Thoracic aorta (tissue), 2 donors: ENCODE data around the gene SLC26A3. TPM values are rescaled to one million over a fixed set of nuclear protein-coding genes. Genes with fewer than 3 reads are reported as not detected.
A peak's percentile ranks its signal among the peaks of the same experiment; 100 is the strongest.

Source experiments
- ATAC-seq: fragments of 150-250 bp; one replicate; pipeline ENCODE4 v1.8.0; 2017; ENCODE audit warnings: low read depth; ENCODE audit not compliant: insufficient number of reproducible peaks, low FRiP score
- DNase-seq: peaks from one replicate; pipeline ENCODE4 v3.0.0-alpha.2; 2020; ENCODE audit warnings: low spot score
- H3K27ac ChIP-seq, 2 donors: fragments of 200-600 bp; sonication (generic); 1 replicate in 1 of 2; 2 replicates in 1 of 2; pipeline ENCODE4 v1.5.1; 2016; ENCODE audit warnings: mild to moderate bottlenecking in 2 of 2, moderate library complexity in 2 of 2
- H3K27me3 ChIP-seq: fragments of 200-600 bp; sonication (generic); replicated peaks from 2 replicates; pipeline ENCODE4 v1.6.0; 2016; ENCODE audit warnings: mild to moderate bottlenecking; ENCODE audit not compliant: insufficient read depth
- H3K36me3 ChIP-seq: fragments of 200-600 bp; sonication (generic); one replicate; pipeline ENCODE4 v1.5.1; 2016
- H3K4me1 ChIP-seq, 2 donors: fragments of 200-600 bp; sonication (generic); 1 replicate in 1 of 2; 2 replicates in 1 of 2; pipeline versions ENCODE4 v1.5.1 to v1.6.0; 2016; ENCODE audit warnings: low read depth in 2 of 2, mild to moderate bottlenecking in 1 of 2; ENCODE audit not compliant: control insufficient read depth in 1 of 2
- H3K4me3 ChIP-seq: fragments of 200-600 bp; sonication (generic); 2 replicates; pipeline ENCODE4 v1.5.1; 2016; ENCODE audit warnings: mild to moderate bottlenecking
- H3K9me3 ChIP-seq: fragments of 200-600 bp; sonication (generic); 2 replicates; pipeline ENCODE4 v1.5.1; 2016
- total RNA-seq, 2 donors: library from RNA; depleted of rRNA; stranded (reverse); fragments of >200 nt; gene quantifications; one replicate each; pipeline versions ENCODE4 v1.1.0 to v1.2.3, GENCODE V29; 2016
- TF ChIP-seq, protein P1 (sequence below): fragments of 200-600 bp; sonication (generic); IDR thresholded peaks from one replicate; pipeline ENCODE4 v1.5.1; 2019; ENCODE audit warnings: antibody characterized with exemption

SLC26A3 gene
- total RNA-seq, 2 donors from 2014 or later: not detected

DNA sequence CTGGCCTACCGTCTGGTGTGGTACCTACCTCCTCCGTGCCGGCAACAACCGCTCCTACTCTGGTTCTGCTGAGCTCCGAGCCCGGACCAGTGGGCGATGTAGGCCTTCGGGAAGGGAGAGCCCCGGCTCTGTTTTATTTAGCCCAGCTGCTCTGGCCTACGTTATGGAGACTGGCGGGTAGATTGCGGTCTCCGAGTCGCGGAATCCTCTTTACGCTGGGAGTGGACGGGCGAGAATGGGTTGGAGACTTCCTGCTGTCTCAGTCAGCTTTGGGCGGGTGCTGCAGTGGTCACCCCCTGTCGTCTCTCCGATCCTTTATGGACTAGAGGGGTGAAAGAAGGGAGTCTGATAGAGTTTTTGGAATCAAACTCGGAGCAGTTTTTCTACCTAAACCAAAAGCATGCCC lies 58.7 kb downstream of the SLC26A3 start:
- H3K27me3 ChIP-seq: no peaks in the 10 kb centered on the region
- no peak for DNase-seq
- ATAC-seq: peak; percentile 40
- TF ChIP-seq, protein P1, sequence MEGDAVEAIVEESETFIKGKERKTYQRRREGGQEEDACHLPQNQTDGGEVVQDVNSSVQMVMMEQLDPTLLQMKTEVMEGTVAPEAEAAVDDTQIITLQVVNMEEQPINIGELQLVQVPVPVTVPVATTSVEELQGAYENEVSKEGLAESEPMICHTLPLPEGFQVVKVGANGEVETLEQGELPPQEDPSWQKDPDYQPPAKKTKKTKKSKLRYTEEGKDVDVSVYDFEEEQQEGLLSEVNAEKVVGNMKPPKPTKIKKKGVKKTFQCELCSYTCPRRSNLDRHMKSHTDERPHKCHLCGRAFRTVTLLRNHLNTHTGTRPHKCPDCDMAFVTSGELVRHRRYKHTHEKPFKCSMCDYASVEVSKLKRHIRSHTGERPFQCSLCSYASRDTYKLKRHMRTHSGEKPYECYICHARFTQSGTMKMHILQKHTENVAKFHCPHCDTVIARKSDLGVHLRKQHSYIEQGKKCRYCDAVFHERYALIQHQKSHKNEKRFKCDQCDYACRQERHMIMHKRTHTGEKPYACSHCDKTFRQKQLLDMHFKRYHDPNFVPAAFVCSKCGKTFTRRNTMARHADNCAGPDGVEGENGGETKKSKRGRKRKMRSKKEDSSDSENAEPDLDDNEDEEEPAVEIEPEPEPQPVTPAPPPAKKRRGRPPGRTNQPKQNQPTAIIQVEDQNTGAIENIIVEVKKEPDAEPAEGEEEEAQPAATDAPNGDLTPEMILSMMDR: no peak
- H3K27ac ChIP-seq: peak overlapping the region; percentile 94 to 96
- peak overlapping the region; percentile 92 for H3K4me3 ChIP-seq
- H3K36me3 ChIP-seq: no peaks in the 10 kb centered on the region
- H3K4me1 ChIP-seq: peaks cover 27 to 36% of the 10 kb centered on the region in 2 donors
- H3K9me3 ChIP-seq: no peaks in the 10 kb centered on the region

DNA sequence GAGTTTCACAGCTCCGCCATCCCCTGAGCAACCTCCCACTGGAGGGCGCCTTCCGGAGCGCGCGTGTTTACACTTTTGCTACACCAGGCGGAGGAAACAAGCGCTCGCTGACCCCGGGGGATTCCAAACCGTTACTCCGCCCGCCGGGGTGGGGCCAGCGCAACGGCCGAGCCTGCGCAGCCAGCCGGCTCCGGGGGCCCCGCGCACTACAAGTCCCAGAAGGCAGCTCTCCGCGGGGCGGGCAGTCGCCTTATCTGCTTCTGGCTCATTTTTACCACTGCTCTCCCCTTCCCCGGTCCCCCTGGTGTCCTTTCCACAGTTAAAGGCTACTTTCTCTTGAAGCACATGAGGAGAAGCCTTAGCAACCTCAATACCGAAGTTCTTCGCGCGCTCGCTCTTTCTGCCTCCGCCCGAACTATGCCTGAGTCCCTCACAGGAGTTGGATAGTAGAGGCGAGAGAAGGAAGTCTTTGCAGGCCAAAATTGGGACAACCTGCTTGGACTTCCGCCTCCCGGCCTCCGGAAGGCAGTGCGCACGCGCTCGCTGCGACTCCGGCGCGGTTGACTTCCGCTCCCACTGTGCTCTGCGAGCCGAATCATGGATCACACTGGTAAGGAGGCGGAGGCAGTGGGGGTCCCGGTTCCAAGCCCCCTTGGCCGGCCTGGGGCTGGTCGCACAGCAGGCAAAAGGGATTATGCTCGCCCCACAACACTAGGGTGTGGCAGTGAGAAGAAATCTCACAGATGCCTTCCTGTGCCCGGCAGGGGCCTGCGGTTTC lies 59.3 kb downstream of the SLC26A3 start, which contains the start of gene CBLL1:
Gene CBLL1, plus strand, starts transcription at position 576 of the 778 bp plus-strand sequence. Its CDS starts 22 bp downstream, at position 598.
- H3K9me3 ChIP-seq: no peaks in the 10 kb centered on the region
- ATAC-seq (peak; percentile 94), DNase-seq (peak; percentile 83)
- no peaks in the 10 kb centered on the region for H3K36me3 ChIP-seq
- peak within 1 kb of the TSS; percentile 92 for H3K4me3 ChIP-seq
- peak within 1 kb of the TSS; percentile 94 to 96 for H3K27ac ChIP-seq
- H3K4me1 ChIP-seq: peaks cover 24 to 36% of the 10 kb centered on the region in 2 donors
- no peaks in the 10 kb centered on the region for H3K27me3 ChIP-seq
- TF ChIP-seq, protein P1: peak; percentile 65

DNA sequence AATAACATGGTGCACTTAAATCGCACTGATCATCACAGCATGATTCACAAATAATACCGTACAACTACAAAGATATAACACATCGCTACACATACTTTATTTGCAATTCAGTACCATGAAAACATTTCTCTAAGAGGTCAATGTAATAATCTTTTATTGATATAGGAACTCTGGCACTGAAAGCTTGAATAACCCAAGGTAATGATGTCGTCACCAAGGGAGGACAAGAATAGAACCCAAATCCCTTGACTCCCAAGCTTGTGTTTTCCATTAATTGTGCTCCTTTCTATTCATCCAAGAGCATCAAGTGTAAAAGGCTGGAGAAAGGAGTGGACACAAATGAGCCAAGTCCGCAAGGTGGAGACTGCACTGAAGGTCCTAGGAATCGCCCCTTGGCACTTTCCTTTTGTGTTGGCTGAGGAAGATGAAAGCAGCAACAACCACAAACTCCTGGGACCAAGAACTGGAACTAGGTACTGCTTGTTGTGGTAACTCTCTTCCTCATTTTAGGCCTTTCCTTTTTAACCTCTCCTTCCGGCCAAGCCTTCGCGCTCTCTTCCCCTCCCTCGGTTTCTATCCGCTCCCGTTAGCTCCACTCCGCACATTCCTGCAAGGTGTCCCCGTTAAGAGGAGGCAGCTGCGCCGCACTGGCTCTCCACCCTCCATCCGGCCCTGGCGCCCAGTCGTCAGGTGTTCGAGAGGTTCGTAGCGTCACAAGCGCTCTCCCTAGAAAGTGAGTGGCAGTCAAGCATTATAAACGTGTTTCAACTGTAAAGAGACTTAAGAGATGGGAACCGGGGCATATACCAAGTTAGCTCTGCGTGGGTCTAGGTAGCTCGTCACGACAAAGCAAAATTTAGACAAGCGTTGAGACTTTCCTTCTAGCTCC lies 60.1 kb downstream of the SLC26A3 start:
- TF ChIP-seq, protein P1: no peak
- DNase-seq (no peak), ATAC-seq (peak; percentile 40)
- no peaks in the 10 kb centered on the region for H3K9me3 ChIP-seq
- H3K4me3 ChIP-seq: peak overlapping the region; percentile 92
- H3K27ac ChIP-seq: peak overlapping the region; percentile 94 to 96
- H3K36me3 ChIP-seq: no peaks in the 10 kb centered on the region
- no peaks in the 10 kb centered on the region for H3K27me3 ChIP-seq
- peaks cover 24 to 36% of the 10 kb centered on the region in 2 donors for H3K4me1 ChIP-seq

DNA sequence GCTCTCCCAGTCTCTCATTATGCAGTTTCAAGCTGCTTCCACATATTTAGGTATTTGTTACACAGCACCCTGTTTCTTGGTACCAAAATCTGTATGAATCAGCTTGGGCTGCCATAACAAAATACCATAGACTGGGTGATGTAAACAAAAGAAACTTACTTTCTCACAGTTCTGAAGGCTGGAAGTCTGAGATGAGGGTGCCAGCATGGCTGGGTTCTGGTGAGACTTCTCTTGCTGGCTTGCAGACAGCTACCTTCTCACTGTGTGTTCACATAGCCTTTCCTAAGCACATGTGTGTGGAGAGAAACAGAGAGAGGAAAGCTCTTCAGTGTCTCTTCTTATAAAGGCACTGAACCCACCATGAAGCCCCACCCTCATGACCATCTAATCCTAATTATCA lies 74.7 kb downstream of the SLC26A3 start:
- H3K9me3 ChIP-seq: no peaks in the 10 kb centered on the region
- H3K27me3 ChIP-seq: no peaks in the 10 kb centered on the region
- no peaks in the 10 kb centered on the region for H3K4me1 ChIP-seq
- ATAC-seq (no peak), DNase-seq (no peak)
- TF ChIP-seq, protein P1: no peak
- no peak overlapping the region for H3K4me3 ChIP-seq
- no peak overlapping the region for H3K27ac ChIP-seq
- no peaks in the 10 kb centered on the region for H3K36me3 ChIP-seq
